Aorta (tissue), 5 donors: ENCODE data around the gene RNU6-9. TPM values are rescaled to one million over a fixed set of nuclear protein-coding genes. Genes with fewer than 3 reads are reported as not detected.

Source experiments
- ATAC-seq: fragments of 200-7000 bp; cut with Tn5 transposase; one replicate; pipeline ENCODE4 v1.9.1; 2022; ENCODE audit warnings: moderate library complexity; ENCODE audit not compliant: low FRiP score
- DNase-seq, 2 donors: peaks; one replicate each; pipeline ENCODE4 v3.0.0-alpha.2; 2020
- H3K27ac ChIP-seq, 2 donors: one replicate each; pipeline ENCODE4 v1.5.1; 2013; ENCODE audit warnings: low read length in 2 of 2, mild to moderate bottlenecking in 2 of 2, moderate library complexity in 2 of 2, control low read depth in 1 of 2, inconsistent platforms in 1 of 2, low read depth in 1 of 2
- H3K27me3 ChIP-seq, 2 donors: one replicate each; pipeline ENCODE4 v1.6.1; 2013; ENCODE audit warnings: control low read depth in 1 of 2, low read length in 1 of 2, mild to moderate bottlenecking in 1 of 2, moderate library complexity in 1 of 2; ENCODE audit not compliant: insufficient read depth in 2 of 2, control insufficient read depth in 1 of 2
- H3K36me3 ChIP-seq, 2 donors: one replicate each; pipeline ENCODE4 v1.6.1; 2013; ENCODE audit warnings: control low read depth in 1 of 2, low read length in 1 of 2, mild to moderate bottlenecking in 1 of 2; ENCODE audit not compliant: insufficient read depth in 2 of 2, control insufficient read depth in 1 of 2
- H3K4me1 ChIP-seq, 2 donors: one replicate each; pipeline ENCODE4 v1.6.1; 2013; ENCODE audit warnings: low read length in 2 of 2, control low read depth in 1 of 2, mild to moderate bottlenecking in 1 of 2, moderate library complexity in 1 of 2; ENCODE audit not compliant: insufficient read depth in 2 of 2, control insufficient read depth in 1 of 2
- H3K4me3 ChIP-seq, 2 donors: one replicate each; pipeline ENCODE4 v1.5.1; 2013; ENCODE audit warnings: low read length in 2 of 2, control low read depth in 1 of 2, mild to moderate bottlenecking in 1 of 2
- H3K9me3 ChIP-seq: one replicate; pipeline ENCODE4 v1.6.1; 2013; ENCODE audit warnings: mild to moderate bottlenecking, low read length; ENCODE audit not compliant: control insufficient read depth
- WGBS, 2 donors: extraction: QIAGEN DNeasy Blood & Tissue Kit; methylation state at CpG; one replicate each; pipeline ENCODE4 v1.1.7; 2013; 5-methylcytosine and 5-hydroxymethylcytosine counted together
- intact Hi-C, 2 donors: fragments of 100-400 bp; cut with DNase I; formaldehyde crosslinking; loops; one replicate each; pipeline versions ENCODE4 v1.14.2 to v1.15.0; 2022
- polyA plus RNA-seq, 2 donors: library from polyadenylated mRNA; stranded (reverse); fragments of 200-250 nt; gene quantifications; one replicate each; pipeline ENCODE4 v1.2.3, GENCODE V29; 2013
- total RNA-seq, 2 donors: library from RNA; stranded (reverse); fragmentation: NEBNext Ultra II Directional; extraction: Animal tissue kit (Norgen Biotek cat#: 25700); gene quantifications; one replicate each; pipeline ENCODE4 v1.2.1, GENCODE V29; 2021
- donor health status: healthy with polysubstance abuse.
- donor health status: Bipolar disorder and iron deficiency.
- donor health status: DM: no; HTN: no; CAD: no.
- donor health status: DM: no; HTN: no; CAD: no.
- donor health status: DM: yes; HTN: yes; CAD: no.

The RNU6-9 gene
- total and polyA plus RNA-seq, 4 donors, result not detected

- intact Hi-C loops, result no loop called here
- ATAC-seq (no peak), DNase-seq (no peak)
- Histone ChIP-seq H3K27me3 (no peaks in the 10 kb centered on the region), H3K9me3 (no peaks in the 10 kb centered on the region), H3K4me1 (peaks cover 0 to 1% of the 10 kb centered on the region in 2 donors), H3K27ac (no peak overlapping the region), H3K36me3 (no peaks in the 10 kb centered on the region), H3K4me3 (no peak overlapping the region)
- 96% methylated on average over 22 of the region's 22 CpGs for WGBS, 2 donors
These were observed 46.2 kb downstream of the RNU6-9 start for GRCh38 chr19:939439-939838.

- Histone ChIP-seq H3K27ac (peak overlapping the region in 1 of 2 donors; percentile 49), H3K4me3 (no peak overlapping the region), H3K27me3 (no peaks in the 10 kb centered on the region), H3K4me1 (no peaks in the 10 kb centered on the region), H3K36me3 (no peaks in the 10 kb centered on the region), H3K9me3 (no peaks in the 10 kb centered on the region)
- DNase-seq (no peak), ATAC-seq (no peak)
- WGBS, 2 donors, result 97% methylated on average over 7 of the region's 7 CpGs
- intact Hi-C loops, result no loop called here
These were observed 46.6 kb downstream of the RNU6-9 start for GRCh38 chr19:939922-940321.

- peak; percentile 72 for ATAC-seq
- WGBS, 2 donors, result 3 to 7% methylated on average over 45 to 64 of the region's 64 CpGs
These were observed 47.5 kb downstream of the RNU6-9 start for GRCh38 chr19:940591-941291.

GRCh38 chr19:941292-942132, 48.2 kb downstream of the RNU6-9 start:
- H3K27ac ChIP-seq, result peak overlapping the region in 1 of 2 donors; percentile 2
- H3K36me3 ChIP-seq, result no peaks in the 10 kb centered on the region
- no peaks in the 10 kb centered on the region for H3K4me1 ChIP-seq
- WGBS, 2 donors, result 51 to 53% methylated on average over 41 to 45 of the region's 45 CpGs
- H3K27me3 ChIP-seq, result no peaks in the 10 kb centered on the region
- no peak for DNase-seq
- intact Hi-C loops, result no loop called here
- peak overlapping the region in 1 of 2 donors; percentile 1 for H3K4me3 ChIP-seq
- peak; percentile 2 for ATAC-seq
- no peaks in the 10 kb centered on the region for H3K9me3 ChIP-seq

More at GRCh38 chr19:940591-941291, 47.5 kb downstream of the RNU6-9 start:
- H3K9me3 ChIP-seq, result no peaks in the 10 kb centered on the region
- H3K36me3 ChIP-seq, result no peaks in the 10 kb centered on the region
- H3K4me1 ChIP-seq, result no peaks in the 10 kb centered on the region
- peak overlapping the region in 1 of 2 donors; percentile 49 for H3K27ac ChIP-seq
- no peaks in the 10 kb centered on the region for H3K27me3 ChIP-seq
- H3K4me3 ChIP-seq, result peak overlapping the region in 1 of 2 donors; percentile 1
- DNase-seq, result peak; percentile 87 to 92
- intact Hi-C loops, result no loop called here

- Histone ChIP-seq H3K4me3 (no peak overlapping the region), H3K4me1 (no peaks in the 10 kb centered on the region), H3K36me3 (no peaks in the 10 kb centered on the region), H3K27me3 (no peaks in the 10 kb centered on the region), H3K27ac (no peak overlapping the region), H3K9me3 (no peaks in the 10 kb centered on the region)
- 94 to 95% methylated on average over 32 of the region's 32 CpGs for WGBS, 2 donors
- intact Hi-C loops, result no loop called here
- DNase-seq, result no peak
- no peak for ATAC-seq
These were observed 48.9 kb downstream of the RNU6-9 start for GRCh38 chr19:942133-942645.

Other genes starting within 250 kb of the RNU6-9 start
- gene RNF126, start 230.3 kb upstream of the RNU6-9 start, total RNA-seq, result 10 to 100 TPM; 26.7 to 26.9 TPM
- 10 to 100 TPM; 18.3 to 38.5 TPM for gene RNF126, start 230.3 kb upstream of the RNU6-9 start, polyA plus RNA-seq
- gene FSTL3, start 217.1 kb upstream of the RNU6-9 start, total RNA-seq, result 100 to 1,000 TPM; 116 to 134 TPM
- gene FSTL3, start 217.1 kb upstream of the RNU6-9 start, polyA plus RNA-seq, result 10 to 100 TPM; 40.6 to 80.1 TPM
- gene PRSS57, start 198.0 kb upstream of the RNU6-9 start, total RNA-seq, result not detected
- gene PRSS57, start 198.0 kb upstream of the RNU6-9 start, polyA plus RNA-seq, result not detected
- gene PALM, start 184.5 kb upstream of the RNU6-9 start, total RNA-seq, result 10 to 100 TPM; 27.5 to 75.1 TPM
- 1 to 10 TPM in 1 of 2 donors, under 1 TPM in 1; 0.59 to 2.5 TPM for gene PALM, start 184.5 kb upstream of the RNU6-9 start, polyA plus RNA-seq
- gene MISP, start 142.4 kb upstream of the RNU6-9 start, total RNA-seq, result under 1 TPM in 1 of 2 donors, not detected in 1; 0.12 TPM
- gene MISP, start 142.4 kb upstream of the RNU6-9 start, polyA plus RNA-seq, result 10 to 100 TPM in 1 of 2 donors, 1 to 10 TPM in 1; 1.0 to 53.3 TPM
- 100 to 1,000 TPM; 192 to 218 TPM for gene PTBP1, start 96.0 kb upstream of the RNU6-9 start, total RNA-seq
- gene PTBP1, start 96.0 kb upstream of the RNU6-9 start, polyA plus RNA-seq, result 10 to 100 TPM; 46.7 to 90.4 TPM
- not detected for gene PLPPR3, start 71.5 kb upstream of the RNU6-9 start, total RNA-seq
- gene PLPPR3, start 71.5 kb upstream of the RNU6-9 start, polyA plus RNA-seq, result not detected
- under 1 TPM in 1 of 2 donors, not detected in 1; 0.72 TPM for gene AZU1, start 65.6 kb upstream of the RNU6-9 start, total RNA-seq
- under 1 TPM in 1 of 2 donors, not detected in 1; 0.49 TPM for gene AZU1, start 65.6 kb upstream of the RNU6-9 start, polyA plus RNA-seq
- not detected for gene PRTN3, start 52.5 kb upstream of the RNU6-9 start, total RNA-seq
- gene PRTN3, start 52.5 kb upstream of the RNU6-9 start, polyA plus RNA-seq, result not detected
- 1 to 10 TPM in 1 of 2 donors, not detected in 1; 2.0 TPM for gene ELANE, start 41.2 kb upstream of the RNU6-9 start, total RNA-seq
- gene ELANE, start 41.2 kb upstream of the RNU6-9 start, polyA plus RNA-seq, result not detected
- 100 to 1,000 TPM; 104 to 354 TPM for gene CFD, start 33.8 kb upstream of the RNU6-9 start, total RNA-seq
- 10 to 100 TPM in 1 of 2 donors, 1 to 10 TPM in 1; 3.3 to 23.9 TPM for gene CFD, start 33.8 kb upstream of the RNU6-9 start, polyA plus RNA-seq
- gene MED16, start 297 bp upstream of the RNU6-9 start, total RNA-seq, result 10 to 100 TPM; 31.5 to 36.5 TPM
- gene MED16, start 297 bp upstream of the RNU6-9 start, polyA plus RNA-seq, result 100 to 1,000 TPM in 1 of 2 donors, 10 to 100 TPM in 1; 22.9 to 165 TPM
- 10 to 100 TPM; 41.6 to 43.8 TPM for gene R3HDM4, start 19.7 kb downstream of the RNU6-9 start, total RNA-seq
- 10 to 100 TPM; 19.7 to 36.2 TPM for gene R3HDM4, start 19.7 kb downstream of the RNU6-9 start, polyA plus RNA-seq
- gene KISS1R, start 23.8 kb downstream of the RNU6-9 start, total RNA-seq, result not detected
- not detected for gene KISS1R, start 23.8 kb downstream of the RNU6-9 start, polyA plus RNA-seq
- 10 to 100 TPM in 1 of 2 donors, 1 to 10 TPM in 1; 9.3 to 13.8 TPM for gene ARID3A, start 32.6 kb downstream of the RNU6-9 start, total RNA-seq
- 1 to 10 TPM in 1 of 2 donors, under 1 TPM in 1; 0.97 to 1.3 TPM for gene ARID3A, start 32.6 kb downstream of the RNU6-9 start, polyA plus RNA-seq
- gene WDR18, start 90.9 kb downstream of the RNU6-9 start, total RNA-seq, result 10 to 100 TPM; 15.5 to 16.1 TPM
- gene WDR18, start 90.9 kb downstream of the RNU6-9 start, polyA plus RNA-seq, result 10 to 100 TPM; 20.9 to 68.8 TPM
- 1 to 10 TPM in 1 of 2 donors, under 1 TPM in 1; 0.10 to 1.3 TPM for gene GRIN3B, start 106.9 kb downstream of the RNU6-9 start, total RNA-seq
- gene GRIN3B, start 106.9 kb downstream of the RNU6-9 start, polyA plus RNA-seq, result not detected
- 100 to 1,000 TPM; 118 to 142 TPM for gene TMEM259, start 127.6 kb downstream of the RNU6-9 start, total RNA-seq
- gene TMEM259, start 127.6 kb downstream of the RNU6-9 start, polyA plus RNA-seq, result 100 to 1,000 TPM in 1 of 2 donors, 10 to 100 TPM in 1; 50.1 to 434 TPM
- not detected for gene RNU6-2, start 128.0 kb downstream of the RNU6-9 start, total RNA-seq
- gene RNU6-2, start 128.0 kb downstream of the RNU6-9 start, polyA plus RNA-seq, result not detected
- gene CNN2, start 133.1 kb downstream of the RNU6-9 start, total RNA-seq, result 100 to 1,000 TPM; 142 to 185 TPM
- 100 to 1,000 TPM in 1 of 2 donors, 10 to 100 TPM in 1; 53.2 to 141 TPM for gene CNN2, start 133.1 kb downstream of the RNU6-9 start, polyA plus RNA-seq
- 10 to 100 TPM in 1 of 2 donors, 1 to 10 TPM in 1; 9.5 to 20.6 TPM for gene ABCA7, start 146.6 kb downstream of the RNU6-9 start, total RNA-seq
- 1 to 10 TPM; 1.9 to 7.6 TPM for gene ABCA7, start 146.6 kb downstream of the RNU6-9 start, polyA plus RNA-seq
- gene ARHGAP45, start 173.7 kb downstream of the RNU6-9 start, total RNA-seq, result 10 to 100 TPM; 15.3 to 38.6 TPM
- gene ARHGAP45, start 173.7 kb downstream of the RNU6-9 start, polyA plus RNA-seq, result 10 to 100 TPM in 1 of 2 donors, 1 to 10 TPM in 1; 7.4 to 21.8 TPM
- gene POLR2E, start 201.9 kb downstream of the RNU6-9 start, total RNA-seq, result 10 to 100 TPM; 83.5 to 95.6 TPM
- 100 to 1,000 TPM in 1 of 2 donors, 10 to 100 TPM in 1; 91.5 to 116 TPM for gene POLR2E, start 201.9 kb downstream of the RNU6-9 start, polyA plus RNA-seq
- gene GPX4, start 210.5 kb downstream of the RNU6-9 start, total RNA-seq, result 100 to 1,000 TPM; 165 to 236 TPM
- gene GPX4, start 210.5 kb downstream of the RNU6-9 start, polyA plus RNA-seq, result 100 to 1,000 TPM; 696 to 786 TPM